PFSK-1 (cell line): ENCODE results near the gene AAK1.

Experiments used
- POLR2AphosphoS5 ChIP-seq: IDR thresholded peaks from 2 replicates; pipeline ENCODE4 v1.6.1; 2012; ENCODE audit warnings: low read depth, mild to moderate bottlenecking, control low read depth, low read length, moderate library complexity
- TAF1 ChIP-seq: IDR thresholded peaks from 2 replicates; pipeline ENCODE4 v1.6.1; 2012; ENCODE audit warnings: low read length, control low read depth, borderline replicate concordance; ENCODE audit not compliant: insufficient read depth
- TF ChIP-seq, protein P1 (sequence below), 2 experiments: IDR thresholded peaks; 2 replicates each; pipeline versions ENCODE4 v1.6.1 to v1.8.0; 2011 to 2012; ENCODE audit warnings: low read depth in 2 of 2, low read length in 2 of 2, control low read depth in 1 of 2, inconsistent platforms in 1 of 2, mild to moderate bottlenecking in 1 of 2, moderate library complexity in 1 of 2; ENCODE audit not compliant: insufficient read depth in 1 of 2

DNA sequence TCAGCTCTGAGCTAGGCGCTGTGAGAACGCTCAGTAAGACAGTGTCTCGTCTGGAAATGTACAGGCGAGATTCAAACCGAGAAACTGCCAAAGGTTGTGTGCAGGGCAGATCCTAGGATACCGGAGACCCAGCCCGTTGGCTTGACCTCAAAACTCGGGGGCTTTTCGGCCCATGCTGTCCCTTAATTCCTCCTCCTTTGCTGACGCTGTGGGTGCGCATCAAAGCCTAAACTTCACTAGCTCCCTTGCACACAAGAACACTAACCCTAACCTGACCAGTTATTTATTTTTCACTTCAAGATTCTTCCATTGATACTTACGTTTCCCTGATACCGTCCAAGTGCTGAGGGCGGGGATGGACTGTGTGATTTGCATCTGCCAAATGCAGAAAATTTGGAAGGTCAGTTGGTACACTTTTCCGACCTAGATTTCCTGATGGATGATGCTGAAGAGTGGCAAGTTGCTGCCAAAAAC, 1.0 kb upstream of the AAK1 start:
- TF ChIP-seq POLR2AphosphoS5, result no peak
- no peak for TF ChIP-seq TAF1
- TF ChIP-seq, protein P1, sequence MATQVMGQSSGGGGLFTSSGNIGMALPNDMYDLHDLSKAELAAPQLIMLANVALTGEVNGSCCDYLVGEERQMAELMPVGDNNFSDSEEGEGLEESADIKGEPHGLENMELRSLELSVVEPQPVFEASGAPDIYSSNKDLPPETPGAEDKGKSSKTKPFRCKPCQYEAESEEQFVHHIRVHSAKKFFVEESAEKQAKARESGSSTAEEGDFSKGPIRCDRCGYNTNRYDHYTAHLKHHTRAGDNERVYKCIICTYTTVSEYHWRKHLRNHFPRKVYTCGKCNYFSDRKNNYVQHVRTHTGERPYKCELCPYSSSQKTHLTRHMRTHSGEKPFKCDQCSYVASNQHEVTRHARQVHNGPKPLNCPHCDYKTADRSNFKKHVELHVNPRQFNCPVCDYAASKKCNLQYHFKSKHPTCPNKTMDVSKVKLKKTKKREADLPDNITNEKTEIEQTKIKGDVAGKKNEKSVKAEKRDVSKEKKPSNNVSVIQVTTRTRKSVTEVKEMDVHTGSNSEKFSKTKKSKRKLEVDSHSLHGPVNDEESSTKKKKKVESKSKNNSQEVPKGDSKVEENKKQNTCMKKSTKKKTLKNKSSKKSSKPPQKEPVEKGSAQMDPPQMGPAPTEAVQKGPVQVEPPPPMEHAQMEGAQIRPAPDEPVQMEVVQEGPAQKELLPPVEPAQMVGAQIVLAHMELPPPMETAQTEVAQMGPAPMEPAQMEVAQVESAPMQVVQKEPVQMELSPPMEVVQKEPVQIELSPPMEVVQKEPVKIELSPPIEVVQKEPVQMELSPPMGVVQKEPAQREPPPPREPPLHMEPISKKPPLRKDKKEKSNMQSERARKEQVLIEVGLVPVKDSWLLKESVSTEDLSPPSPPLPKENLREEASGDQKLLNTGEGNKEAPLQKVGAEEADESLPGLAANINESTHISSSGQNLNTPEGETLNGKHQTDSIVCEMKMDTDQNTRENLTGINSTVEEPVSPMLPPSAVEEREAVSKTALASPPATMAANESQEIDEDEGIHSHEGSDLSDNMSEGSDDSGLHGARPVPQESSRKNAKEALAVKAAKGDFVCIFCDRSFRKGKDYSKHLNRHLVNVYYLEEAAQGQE (IDR thresholded peaks at IDR 0.05; ENCODE audit: insufficient read depth in 1 of 2, low read depth in 2 of 2, low read length in 2 of 2), result no peak
